HG03432 (cell line): ENCODE results near the gene NCBP3.
"Not testable (repeated sequence)": the region's sequence is repeated elsewhere in the genome, so short reads cannot be mapped to it uniquely, and the experiment has no call there.

Experiments
- ATAC-seq: cut with Tn5 transposase; IDR thresholded peaks from one replicate; pipeline ENCODE4 v1.9.1; 2021; ENCODE audit warnings: mild to moderate bottlenecking, moderate library complexity; ENCODE audit not compliant: unreplicated experiment

Gene NCBP3

DNA sequence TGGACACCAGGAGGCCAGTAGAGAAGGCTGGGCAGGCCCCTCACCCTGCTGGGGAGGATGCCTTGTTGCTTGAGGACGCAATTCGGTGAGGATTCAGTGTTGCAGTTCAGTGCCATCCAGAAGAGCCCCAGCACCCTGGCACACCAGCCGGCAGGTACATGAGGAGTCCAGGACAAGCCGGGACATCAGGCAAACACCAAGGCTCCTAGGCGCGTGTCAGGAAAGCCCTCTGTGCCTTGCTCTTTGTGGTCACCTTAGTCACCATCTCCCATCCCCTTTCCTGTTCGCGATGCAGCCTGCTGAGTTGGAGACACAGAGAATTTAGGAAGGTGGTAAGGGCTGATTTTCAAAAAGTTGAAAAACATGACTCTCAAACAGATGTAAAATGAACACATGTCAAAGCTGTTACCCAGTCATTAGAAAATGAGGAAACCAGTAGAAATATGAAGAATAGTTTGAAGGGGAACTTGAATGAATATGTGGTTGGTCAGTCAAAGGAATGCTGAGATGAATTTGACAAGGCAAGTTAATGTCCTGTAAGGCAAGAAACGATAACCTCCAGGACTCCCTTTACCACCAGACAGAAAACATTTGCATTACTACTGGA lies 2.3 kb upstream of the NCBP3 start:
- ATAC-seq: no peak

DNA sequence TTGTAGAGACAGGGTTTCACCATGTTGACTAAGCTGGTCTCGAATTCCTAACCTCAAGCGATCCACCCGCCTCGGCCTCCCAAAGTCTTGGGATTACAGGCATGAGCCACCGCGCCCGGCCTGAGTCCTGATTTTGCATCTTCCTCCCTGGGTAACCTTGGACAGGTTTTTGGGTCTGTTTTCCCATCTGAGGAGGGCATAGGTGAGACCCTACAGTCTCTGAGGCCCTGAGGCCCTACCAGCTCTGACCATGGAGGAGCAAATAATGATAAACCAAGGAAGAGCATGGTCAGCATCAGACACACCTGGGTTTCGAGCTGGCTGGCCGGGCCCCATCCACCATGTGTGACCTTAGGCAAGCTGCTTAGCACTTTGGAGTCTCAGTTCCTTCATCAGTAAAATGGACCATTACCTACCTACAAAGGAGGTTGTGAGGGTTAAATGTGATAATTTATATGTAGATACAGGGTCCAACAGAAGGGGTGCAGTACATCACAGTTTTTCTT lies 1.2 kb upstream of the NCBP3 start:
- no peak for ATAC-seq

- no peak for ATAC-seq
Measured at GRCh38 chr17:3846437-3847164, 555 bp upstream of the NCBP3 start.

GRCh38 chr17:3845291-3845620 lies 790 bp downstream of the NCBP3 start:
- ATAC-seq: peak; percentile 23

DNA sequence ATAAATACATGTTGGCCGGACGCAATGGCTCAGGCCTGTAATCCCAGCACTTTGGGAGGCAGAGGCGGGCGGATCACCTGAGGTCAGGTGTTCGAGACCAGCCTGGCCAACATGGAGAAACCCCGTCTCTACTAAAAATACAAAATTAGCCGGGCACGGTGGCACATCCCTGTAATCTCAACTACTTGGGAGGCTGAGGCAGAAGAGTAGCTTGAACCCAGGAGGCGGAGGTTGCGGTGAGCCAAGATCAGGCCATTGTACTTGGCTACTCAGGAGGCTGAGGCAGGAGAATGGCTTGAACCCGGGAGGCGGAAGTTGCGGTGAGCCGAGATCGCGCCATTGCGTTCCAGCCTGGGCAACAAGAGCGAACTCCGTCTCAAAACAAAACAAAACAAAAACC lies 1.5 kb downstream of the NCBP3 start:
- not testable (repeated sequence) for ATAC-seq

DNA sequence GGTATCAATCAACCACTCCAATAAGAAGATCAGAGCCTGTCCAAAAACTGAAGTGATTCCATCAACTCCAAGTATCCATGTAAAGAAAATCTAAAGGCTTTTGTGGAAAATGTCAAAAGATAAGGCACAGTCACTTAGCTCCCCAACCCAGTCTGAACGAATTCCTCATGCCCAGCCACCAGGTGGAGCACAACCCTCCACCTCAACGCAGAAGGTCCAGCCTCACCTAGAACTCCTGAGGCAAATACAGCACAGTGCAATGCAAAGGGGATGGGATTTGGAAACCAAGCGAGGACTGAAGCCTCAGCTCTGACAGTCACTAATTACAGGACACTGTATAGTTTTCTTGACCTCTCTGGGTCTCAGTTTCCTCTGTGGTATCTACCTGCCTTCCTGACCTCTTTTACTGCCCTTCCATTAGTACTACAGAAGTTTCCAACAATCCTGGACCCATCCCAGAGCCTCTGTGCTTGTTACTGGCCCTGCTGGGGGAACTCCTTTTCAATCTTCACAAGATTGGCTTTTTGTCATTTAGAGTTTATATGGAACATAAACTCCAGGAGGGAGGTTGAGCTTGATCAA lies 2.0 kb downstream of the NCBP3 start:
- ATAC-seq: no peak

- no peak for ATAC-seq
Measured at GRCh38 chr17:3838206-3838605, 7.8 kb downstream of the NCBP3 start.

- ATAC-seq: no peak
Measured at GRCh38 chr17:3836551-3836950, 9.5 kb downstream of the NCBP3 start.

DNA sequence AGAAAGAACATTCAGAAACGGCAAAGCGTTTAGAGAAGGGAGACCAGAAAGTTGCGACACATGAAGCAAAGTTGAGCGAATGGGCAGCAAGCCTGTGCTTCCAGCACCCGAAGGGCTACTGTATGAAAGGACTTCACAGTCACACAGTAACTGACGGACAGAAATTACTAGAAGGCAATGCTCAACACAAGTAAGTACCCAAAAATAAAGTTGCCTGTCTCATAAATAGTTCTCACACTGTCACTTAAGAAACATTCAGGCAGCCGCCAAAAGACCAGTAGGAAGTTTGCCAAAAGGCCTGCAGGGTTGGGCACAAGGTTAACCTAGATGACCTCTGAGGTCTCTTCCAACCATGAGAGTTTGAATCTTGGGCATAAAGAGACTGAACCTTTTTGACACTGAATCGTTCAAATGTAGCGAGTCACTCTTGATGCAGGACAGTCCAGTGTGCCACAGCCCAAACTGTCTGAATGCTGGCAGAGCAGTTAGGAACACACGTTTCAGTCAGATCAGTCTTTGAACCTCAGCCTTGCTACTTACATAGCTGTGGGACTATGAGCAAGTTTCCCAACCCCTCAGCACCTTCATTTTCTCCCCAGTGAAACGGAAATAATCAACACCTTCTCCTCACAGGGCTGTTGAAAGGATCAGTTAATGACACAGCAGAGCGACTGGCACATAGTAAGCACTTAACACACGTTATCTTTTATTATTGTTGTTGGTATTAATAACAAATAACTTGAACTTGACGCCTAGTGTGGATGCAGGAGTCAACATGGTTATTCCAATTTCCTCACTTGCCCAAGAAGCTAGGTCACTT lies 10.4 kb downstream of the NCBP3 start:
- no peak for ATAC-seq

DNA sequence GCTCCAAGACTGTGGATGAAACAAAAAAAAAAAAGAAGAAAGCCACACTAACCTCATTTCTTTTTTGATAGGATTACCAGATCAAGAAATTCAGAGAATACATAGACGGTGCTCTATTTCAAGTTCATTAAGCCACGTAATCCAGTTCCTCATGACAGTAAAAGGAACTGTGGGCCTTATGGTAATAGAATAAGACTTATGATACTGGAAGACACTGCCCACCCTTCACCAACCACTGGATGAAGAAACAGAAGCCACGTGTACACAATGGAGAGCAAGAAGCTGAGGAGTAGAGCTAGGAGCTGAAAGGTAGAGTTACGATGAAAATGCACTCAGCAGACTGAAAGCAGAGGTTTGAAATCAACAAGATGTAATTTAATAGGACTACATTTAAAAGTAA lies 11.2 kb downstream of the NCBP3 start:
- no peak for ATAC-seq

- ATAC-seq: no peak
Measured at GRCh38 chr17:3828852-3829232, 17.2 kb downstream of the NCBP3 start.

DNA sequence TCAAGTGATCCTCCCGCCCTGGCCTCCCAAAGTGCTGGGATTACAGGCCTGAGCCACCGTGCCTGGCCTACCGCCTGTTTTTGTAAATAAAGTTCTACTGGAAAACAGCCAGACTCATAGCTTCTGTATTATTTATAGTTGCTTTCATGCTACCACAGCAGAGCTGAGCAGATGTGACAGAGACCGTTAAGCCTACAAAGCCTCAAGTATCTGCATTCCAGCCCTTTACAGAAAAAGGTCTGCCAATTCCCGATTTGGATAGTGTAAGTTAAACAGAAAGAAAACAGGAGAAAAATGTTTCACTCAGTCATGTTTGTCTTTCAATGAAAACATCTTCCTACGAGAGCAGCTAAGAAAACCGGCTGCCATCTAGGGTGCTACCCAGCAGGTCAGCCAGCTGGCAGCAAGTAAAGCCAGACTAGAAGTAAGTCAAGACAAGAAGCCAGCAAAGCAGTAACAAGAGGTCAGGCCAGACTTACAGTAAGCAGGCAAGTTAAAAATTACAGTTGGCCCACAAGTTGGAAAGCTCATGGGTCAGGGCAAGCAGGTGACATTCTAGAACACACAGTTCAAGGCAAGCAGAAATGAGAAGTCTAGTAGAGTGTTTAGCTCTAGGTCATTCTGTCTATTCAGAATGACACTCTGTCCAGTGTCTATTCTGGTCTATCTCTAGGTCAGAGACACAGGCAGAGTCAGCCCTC lies 17.7 kb downstream of the NCBP3 start:
- no peak for ATAC-seq

- ATAC-seq: no peak
Measured at GRCh38 chr17:3827124-3827773, 18.8 kb downstream of the NCBP3 start.

DNA sequence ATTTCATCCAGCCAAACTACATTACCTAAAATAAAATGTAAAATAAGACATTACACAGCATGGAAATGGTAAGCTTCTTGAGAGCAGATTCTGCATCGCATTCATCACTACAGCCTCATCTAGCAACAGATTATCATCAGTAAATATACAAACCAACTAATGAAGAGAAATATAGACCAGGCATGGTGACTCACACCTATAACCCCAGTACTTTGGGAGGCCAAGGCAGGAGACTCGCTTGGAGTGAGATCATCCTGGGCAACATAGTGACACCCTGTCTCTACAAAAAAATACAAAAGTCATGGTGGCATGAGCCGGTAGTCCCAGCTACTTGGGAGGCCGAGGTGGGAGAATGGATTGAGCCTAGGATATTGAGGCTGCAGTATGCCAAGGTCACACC lies 19.9 kb downstream of the NCBP3 start:
- no peak for ATAC-seq

- ATAC-seq: no peak
Measured at GRCh38 chr17:3821101-3821500, 24.9 kb downstream of the NCBP3 start.

DNA sequence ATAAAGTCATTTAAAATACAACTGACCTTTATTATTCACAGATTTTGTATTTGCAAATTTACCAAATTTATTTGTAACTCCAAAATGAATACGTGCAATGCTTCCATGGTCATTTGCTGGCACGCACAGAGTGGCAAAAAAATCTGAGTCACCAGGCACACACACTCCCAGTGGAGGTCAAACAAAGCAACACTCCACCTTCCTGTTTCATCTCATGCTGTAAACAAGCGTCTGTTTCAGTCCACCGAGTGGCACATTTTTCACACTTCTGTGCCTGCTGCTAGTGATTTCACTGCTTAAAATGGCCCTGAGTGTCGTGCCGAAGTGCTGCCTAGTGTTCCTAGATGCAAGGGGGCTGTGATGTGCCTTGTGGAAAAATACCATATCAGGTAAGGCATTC lies 27.3 kb downstream of the NCBP3 start:
- ATAC-seq: no peak

DNA sequence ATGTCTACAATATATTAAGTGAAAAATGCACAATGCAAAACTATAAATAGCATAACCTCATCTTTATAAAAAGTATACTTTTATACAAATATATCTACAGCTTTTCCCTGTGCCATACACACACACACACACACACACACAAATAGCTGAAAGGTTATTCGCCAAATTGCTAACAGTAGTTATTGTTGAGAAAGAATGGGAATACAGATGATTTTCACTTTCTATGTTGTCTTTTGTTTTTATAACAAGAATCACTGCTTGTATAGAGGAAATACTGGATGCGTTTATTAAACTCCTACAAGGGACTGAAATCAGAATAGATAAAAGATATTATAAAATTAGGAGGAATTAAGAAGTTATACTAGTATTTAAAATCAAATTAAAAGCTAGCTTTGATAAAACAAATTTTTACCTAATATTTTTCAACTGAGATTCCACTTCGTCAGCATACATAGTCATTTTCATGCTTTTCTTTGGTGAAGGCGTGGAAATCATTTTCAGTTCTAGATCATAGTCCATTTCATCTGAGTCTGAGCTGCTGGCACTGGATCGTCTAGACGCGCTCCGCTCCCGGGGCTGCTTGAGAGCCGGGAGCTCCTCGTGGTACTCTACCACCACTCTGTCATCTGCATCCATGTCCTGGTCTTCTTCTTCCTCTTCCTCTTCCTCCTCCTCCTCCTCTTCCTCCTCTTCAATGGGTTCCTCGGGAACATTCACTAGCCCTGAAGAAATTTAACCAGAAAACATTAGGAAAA lies 28.0 kb downstream of the NCBP3 start:
- ATAC-seq: no peak

DNA sequence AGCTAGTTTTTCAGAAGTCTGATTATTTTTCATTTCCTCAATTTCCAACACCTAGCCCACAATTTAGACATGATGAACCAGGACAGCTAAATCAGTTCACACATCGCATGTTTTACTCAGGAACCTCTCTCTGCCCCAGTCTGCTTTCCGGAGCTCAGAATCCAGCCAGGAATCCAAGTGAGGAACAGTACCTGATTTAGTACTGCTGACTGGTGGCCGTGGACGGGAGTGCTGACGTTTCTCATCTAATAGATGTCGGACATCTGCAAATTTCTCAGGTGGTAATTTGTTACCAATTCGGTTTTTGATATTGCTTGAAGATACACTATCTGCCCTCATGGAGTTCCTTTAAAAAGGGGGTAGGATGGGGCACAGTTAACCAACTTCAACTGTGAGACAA lies 30.1 kb downstream of the NCBP3 start:
- ATAC-seq: no peak

DNA sequence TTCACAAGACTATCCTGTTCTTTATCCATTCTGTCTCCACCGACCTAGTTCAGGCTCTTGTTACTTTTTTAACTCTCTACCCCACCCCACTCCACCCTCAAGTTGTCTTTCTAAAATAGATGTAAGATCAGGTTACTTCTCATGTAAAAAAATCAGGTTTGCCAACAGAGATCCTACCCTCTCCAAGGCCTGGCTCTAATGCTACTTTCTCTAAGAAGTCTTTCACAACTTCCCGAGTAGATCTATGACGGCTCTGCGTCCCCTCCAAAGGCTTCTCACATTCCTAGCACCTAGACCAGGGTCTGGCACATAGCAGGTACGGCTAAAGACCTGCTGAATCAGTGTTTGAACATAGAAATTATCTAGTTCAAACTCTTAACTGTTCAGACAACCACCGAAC lies 30.9 kb downstream of the NCBP3 start:
- no peak for ATAC-seq

GRCh38 chr17:3814361-3814760 lies 31.7 kb downstream of the NCBP3 start:
- no peak for ATAC-seq
